ENCODE measurements around the gene TMEM63C. TPM values are rescaled to one million over a fixed set of nuclear protein-coding genes. Genes with fewer than 3 reads are reported as not detected.

Gene TMEM63C
- total RNA-seq, 4 donors from 2014 or later, result 20.1 to 60.2 (median 33.9) TPM

DNA sequence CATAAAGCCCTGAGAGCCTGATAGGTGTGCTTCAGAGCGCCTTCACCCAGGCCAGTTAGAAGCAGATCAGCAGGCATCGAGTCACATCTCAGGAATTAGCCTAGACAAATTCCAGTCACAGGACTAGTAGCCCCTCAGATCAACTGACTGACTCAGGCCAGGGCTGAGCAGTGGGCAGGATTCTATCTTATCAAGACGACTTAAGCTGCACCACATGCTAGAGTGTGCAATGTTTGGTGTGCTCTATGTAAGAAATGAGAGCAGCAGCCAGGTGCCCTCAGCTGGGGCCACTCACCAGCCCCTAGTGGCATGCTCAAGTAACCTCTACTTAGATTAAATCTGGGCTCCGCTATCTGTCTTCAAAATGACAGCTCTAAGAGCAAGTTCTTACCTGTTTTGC lies 109.1 kb downstream of the TMEM63C start:
- Histone ChIP-seq H3K4me1 (no peaks in the 10 kb centered on the region), H3K9me3 (no peaks in the 10 kb centered on the region), H3K27me3 (no peaks in the 10 kb centered on the region), H3K36me3 (peaks cover 0 to 10% (median 4%) of the 10 kb centered on the region in 4 donors), H3K27ac (no peak overlapping the region), H3K4me3 (no peak overlapping the region)
- DNase-seq, result no peak
- in situ Hi-C loops (cut with MboI; ENCODE audit: low pct_ligation_motif_present in 1 of 4, low pct_unique_long_range_greater_than_20kb in 1 of 4, low sequenced_read_pairs in 3 of 4) (no loop called here), intact Hi-C loops (cut with DNase I; ENCODE audit: low total_unique reads) (no loop called here)
- TF ChIP-seq POLR2A (IDR thresholded peaks at IDR 0.05), result no peak
- TF ChIP-seq, protein P1, sequence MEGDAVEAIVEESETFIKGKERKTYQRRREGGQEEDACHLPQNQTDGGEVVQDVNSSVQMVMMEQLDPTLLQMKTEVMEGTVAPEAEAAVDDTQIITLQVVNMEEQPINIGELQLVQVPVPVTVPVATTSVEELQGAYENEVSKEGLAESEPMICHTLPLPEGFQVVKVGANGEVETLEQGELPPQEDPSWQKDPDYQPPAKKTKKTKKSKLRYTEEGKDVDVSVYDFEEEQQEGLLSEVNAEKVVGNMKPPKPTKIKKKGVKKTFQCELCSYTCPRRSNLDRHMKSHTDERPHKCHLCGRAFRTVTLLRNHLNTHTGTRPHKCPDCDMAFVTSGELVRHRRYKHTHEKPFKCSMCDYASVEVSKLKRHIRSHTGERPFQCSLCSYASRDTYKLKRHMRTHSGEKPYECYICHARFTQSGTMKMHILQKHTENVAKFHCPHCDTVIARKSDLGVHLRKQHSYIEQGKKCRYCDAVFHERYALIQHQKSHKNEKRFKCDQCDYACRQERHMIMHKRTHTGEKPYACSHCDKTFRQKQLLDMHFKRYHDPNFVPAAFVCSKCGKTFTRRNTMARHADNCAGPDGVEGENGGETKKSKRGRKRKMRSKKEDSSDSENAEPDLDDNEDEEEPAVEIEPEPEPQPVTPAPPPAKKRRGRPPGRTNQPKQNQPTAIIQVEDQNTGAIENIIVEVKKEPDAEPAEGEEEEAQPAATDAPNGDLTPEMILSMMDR (IDR thresholded peaks at IDR 0.05), result no peak
- TF ChIP-seq POLR2AphosphoS5 (IDR thresholded peaks at IDR 0.05), result no peak
- WGBS, 2 donors (ENCODE audit: low coverage in 1 of 2), result 91% methylated on average over 4 of the region's 4 CpGs; no CpG with 5 or more reads in 1 of the 2 donors

- 64 to 91% methylated on average over 4 to 13 of the region's 13 CpGs for WGBS, 2 donors (ENCODE audit: low coverage in 1 of 2)
Measured at GRCh38 chr14:77296155-77296554, 114.6 kb downstream of the TMEM63C start.

DNA sequence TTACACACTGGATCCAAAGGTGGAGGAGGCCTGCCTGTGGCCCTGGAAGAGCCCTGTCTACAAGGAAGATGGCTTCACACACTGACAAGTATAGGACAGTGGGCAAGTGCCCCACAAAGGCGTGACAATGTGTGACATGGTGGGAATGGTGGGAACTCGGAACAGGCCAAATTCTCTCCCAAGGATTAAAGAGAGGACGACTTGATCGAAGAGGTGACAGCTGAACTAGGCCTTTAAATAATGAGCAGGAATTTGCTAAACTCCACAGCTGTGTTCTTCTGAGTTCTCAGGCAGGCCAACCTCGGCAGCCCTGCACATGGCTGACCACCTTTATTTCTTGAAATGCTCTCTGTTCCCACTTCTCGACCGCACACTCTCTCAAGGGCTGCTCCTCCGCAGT lies 115.3 kb downstream of the TMEM63C start:
- intact Hi-C loops (cut with DNase I; ENCODE audit: low total_unique reads), result no loop called here
- Histone ChIP-seq H3K27me3 (no peaks in the 10 kb centered on the region), H3K36me3 (no peaks in the 10 kb centered on the region), H3K9me3 (no peaks in the 10 kb centered on the region), H3K4me3 (no peak overlapping the region), H3K27ac (no peak overlapping the region), H3K4me1 (peaks cover 0 to 22% (median 9%) of the 10 kb centered on the region in 4 donors)
- no peak for TF ChIP-seq POLR2AphosphoS5 (IDR thresholded peaks at IDR 0.05)
- TF ChIP-seq, protein P1 (IDR thresholded peaks at IDR 0.05), result no peak
- TF ChIP-seq POLR2A (IDR thresholded peaks at IDR 0.05), result no peak
- no peak for TF ChIP-seq EP300 (IDR thresholded peaks at IDR 0.05; ENCODE audit: low read depth)
- DNase-seq, result no peak
- in situ Hi-C loops (cut with MboI; ENCODE audit: low pct_ligation_motif_present in 1 of 4, low pct_unique_long_range_greater_than_20kb in 1 of 4, low sequenced_read_pairs in 3 of 4), result no loop called here
- WGBS, 2 donors (ENCODE audit: low coverage in 1 of 2), result 92 to 93% methylated on average over 4 to 8 of the region's 8 CpGs

More at GRCh38 chr14:77296155-77296554, 114.6 kb downstream of the TMEM63C start:
- no peak for DNase-seq
- no peak overlapping the region for H3K4me3 ChIP-seq
- in situ Hi-C loops (cut with MboI; ENCODE audit: low pct_ligation_motif_present in 1 of 4, low pct_unique_long_range_greater_than_20kb in 1 of 4, low sequenced_read_pairs in 3 of 4) (no loop called here), intact Hi-C loops (cut with DNase I; ENCODE audit: low total_unique reads) (no loop called here)
- no peak overlapping the region for H3K27ac ChIP-seq
- TF ChIP-seq POLR2AphosphoS5 (IDR thresholded peaks at IDR 0.05), result no peak
- no peak for TF ChIP-seq POLR2A (IDR thresholded peaks at IDR 0.05)
- TF ChIP-seq, protein P1 (IDR thresholded peaks at IDR 0.05), result no peak
- TF ChIP-seq EP300 (IDR thresholded peaks at IDR 0.05; ENCODE audit: low read depth), result no peak
- no peaks in the 10 kb centered on the region for H3K9me3 ChIP-seq
- H3K36me3 ChIP-seq, result no peaks in the 10 kb centered on the region
- H3K4me1 ChIP-seq, result peaks cover 0 to 19% (median 9%) of the 10 kb centered on the region in 4 donors
- no peaks in the 10 kb centered on the region for H3K27me3 ChIP-seq

DNA sequence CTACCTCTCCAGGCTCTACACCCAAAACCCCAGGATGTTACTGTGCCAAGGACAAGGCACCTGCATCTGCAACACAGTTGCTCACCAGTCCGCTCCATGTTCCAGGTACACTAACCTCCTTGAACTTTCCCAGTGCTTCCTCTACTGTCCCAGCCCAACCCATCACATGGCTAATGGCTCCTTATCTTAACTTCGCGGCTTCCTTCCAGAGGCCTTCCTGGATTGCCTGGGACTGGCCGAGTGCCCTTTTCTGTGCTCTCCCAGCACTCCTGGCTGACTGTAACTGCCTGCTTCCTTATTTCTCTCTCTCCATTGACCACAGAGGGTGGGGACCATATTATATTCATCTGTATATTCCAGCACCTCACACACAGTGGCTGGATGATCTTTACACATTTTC lies 118.2 kb downstream of the TMEM63C start:
- peak; percentile 78 for DNase-seq
- Histone ChIP-seq H3K9me3 (no peaks in the 10 kb centered on the region), H3K27ac (peak overlapping the region; percentile 56 to 74 (median 68)), H3K27me3 (no peaks in the 10 kb centered on the region), H3K36me3 (peaks cover 0 to 4% (median 0%) of the 10 kb centered on the region in 4 donors), H3K4me3 (no peak overlapping the region), H3K4me1 (peaks cover 3 to 31% (median 12%) of the 10 kb centered on the region in 4 donors)
- in situ Hi-C loops (cut with MboI; ENCODE audit: low pct_ligation_motif_present in 1 of 4, low pct_unique_long_range_greater_than_20kb in 1 of 4, low sequenced_read_pairs in 3 of 4) (loop anchor here in 2 of 4 donors (25.0 kb wide), 3 partner anchors 162 to 412 kb away; partner anchors contain the start of gene ZDHHC22 (in 1 of the 2)), intact Hi-C loops (cut with DNase I; ENCODE audit: low total_unique reads) (no loop called here)
- no peak for TF ChIP-seq EP300 (IDR thresholded peaks at IDR 0.05; ENCODE audit: low read depth)
- TF ChIP-seq POLR2A (IDR thresholded peaks at IDR 0.05), result no peak
- TF ChIP-seq POLR2AphosphoS5 (IDR thresholded peaks at IDR 0.05), result peak in 1 of 3 donors; percentile 35
- TF ChIP-seq, protein P1 (IDR thresholded peaks at IDR 0.05), result no peak
- WGBS, 2 donors (ENCODE audit: low coverage in 1 of 2), result 55 to 67% methylated on average over 4 of the region's 4 CpGs
